ENCODE measurements around the gene NET1. TPM values are rescaled to one million over a fixed set of nuclear protein-coding genes. Genes with fewer than 3 reads are reported as not detected.
A peak's percentile ranks its signal among the peaks of the same experiment; 100 is the strongest.

NET1 gene
- total RNA-seq, 1 donor from 2014 or later = 57.7 TPM

GRCh38 chr10:5477948-5478693 is 65.8 kb downstream of the NET1 start:
- peak overlapping the region; percentile 17 for H3K4me3 Mint-ChIP-seq (ENCODE audit: unreplicated experiment)
- peaks cover 2% of the 10 kb centered on the region for H3K27me3 Mint-ChIP-seq (ENCODE audit: unreplicated experiment)
- DNase-seq (ENCODE audit: low spot score) = no peak
- no peak for TF ChIP-seq CTCF (IDR thresholded peaks at IDR 0.05; ENCODE audit: unreplicated experiment)
- H3K36me3 Mint-ChIP-seq (ENCODE audit: low read depth, unreplicated experiment) = peaks cover 7% of the 10 kb centered on the region
- H3K27ac Mint-ChIP-seq (ENCODE audit: unreplicated experiment) = no peak overlapping the region
- no peaks in the 10 kb centered on the region for H3K9me3 Mint-ChIP-seq (ENCODE audit: unreplicated experiment)
- peaks cover 28% of the 10 kb centered on the region for H3K4me1 Mint-ChIP-seq (ENCODE audit: unreplicated experiment)

DNA sequence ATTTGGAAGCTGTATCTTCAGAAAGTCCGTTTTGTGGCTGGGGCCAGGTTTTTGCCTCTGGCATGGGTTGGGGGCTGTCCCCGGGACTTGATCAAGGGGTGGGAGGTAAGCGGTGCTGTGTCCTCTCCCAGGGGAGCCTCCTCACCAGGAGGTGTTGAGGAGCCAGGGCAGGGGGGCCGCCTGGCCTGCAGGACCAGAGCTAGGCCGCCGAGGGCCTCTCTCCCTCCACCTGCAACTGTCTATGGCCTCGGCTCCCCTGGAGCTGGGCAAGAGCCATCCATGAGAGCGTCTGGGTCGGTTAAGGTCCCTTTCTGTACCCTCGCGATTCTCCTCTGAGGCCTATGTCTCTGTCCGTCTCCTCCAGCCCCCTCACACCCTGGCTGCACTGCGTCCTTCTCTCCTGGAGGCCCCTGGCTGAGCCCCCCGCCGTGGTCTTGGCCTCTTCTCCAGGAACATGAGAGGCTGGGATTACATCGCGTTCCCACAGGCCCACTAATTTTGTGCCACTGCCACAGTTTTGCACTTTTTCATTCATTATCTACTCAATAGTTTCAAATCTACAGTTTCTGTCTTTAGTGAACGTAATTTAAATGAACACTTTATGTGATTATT is 66.4 kb downstream of the NET1 start:
- no peak for DNase-seq (ENCODE audit: low spot score)
- no peak overlapping the region for H3K4me3 Mint-ChIP-seq (ENCODE audit: unreplicated experiment)
- no peak for TF ChIP-seq CTCF (IDR thresholded peaks at IDR 0.05; ENCODE audit: unreplicated experiment)
- peaks cover 2% of the 10 kb centered on the region for H3K27me3 Mint-ChIP-seq (ENCODE audit: unreplicated experiment)
- no peaks in the 10 kb centered on the region for H3K9me3 Mint-ChIP-seq (ENCODE audit: unreplicated experiment)
- H3K36me3 Mint-ChIP-seq (ENCODE audit: low read depth, unreplicated experiment) = peaks cover 7% of the 10 kb centered on the region
- peaks cover 28% of the 10 kb centered on the region for H3K4me1 Mint-ChIP-seq (ENCODE audit: unreplicated experiment)
- peak overlapping the region; percentile 64 for H3K27ac Mint-ChIP-seq (ENCODE audit: unreplicated experiment)

GRCh38 chr10:5479481-5480161 is 67.3 kb downstream of the NET1 start:
- DNase-seq (ENCODE audit: low spot score) = no peak
- TF ChIP-seq CTCF (IDR thresholded peaks at IDR 0.05; ENCODE audit: unreplicated experiment) = no peak
- peak overlapping the region; percentile 64 for H3K27ac Mint-ChIP-seq (ENCODE audit: unreplicated experiment)
- H3K4me3 Mint-ChIP-seq (ENCODE audit: unreplicated experiment) = no peak overlapping the region
- H3K9me3 Mint-ChIP-seq (ENCODE audit: unreplicated experiment) = no peaks in the 10 kb centered on the region
- H3K36me3 Mint-ChIP-seq (ENCODE audit: low read depth, unreplicated experiment) = peaks cover 7% of the 10 kb centered on the region
- H3K27me3 Mint-ChIP-seq (ENCODE audit: unreplicated experiment) = peaks cover 2% of the 10 kb centered on the region
- H3K4me1 Mint-ChIP-seq (ENCODE audit: unreplicated experiment) = peaks cover 28% of the 10 kb centered on the region

DNA sequence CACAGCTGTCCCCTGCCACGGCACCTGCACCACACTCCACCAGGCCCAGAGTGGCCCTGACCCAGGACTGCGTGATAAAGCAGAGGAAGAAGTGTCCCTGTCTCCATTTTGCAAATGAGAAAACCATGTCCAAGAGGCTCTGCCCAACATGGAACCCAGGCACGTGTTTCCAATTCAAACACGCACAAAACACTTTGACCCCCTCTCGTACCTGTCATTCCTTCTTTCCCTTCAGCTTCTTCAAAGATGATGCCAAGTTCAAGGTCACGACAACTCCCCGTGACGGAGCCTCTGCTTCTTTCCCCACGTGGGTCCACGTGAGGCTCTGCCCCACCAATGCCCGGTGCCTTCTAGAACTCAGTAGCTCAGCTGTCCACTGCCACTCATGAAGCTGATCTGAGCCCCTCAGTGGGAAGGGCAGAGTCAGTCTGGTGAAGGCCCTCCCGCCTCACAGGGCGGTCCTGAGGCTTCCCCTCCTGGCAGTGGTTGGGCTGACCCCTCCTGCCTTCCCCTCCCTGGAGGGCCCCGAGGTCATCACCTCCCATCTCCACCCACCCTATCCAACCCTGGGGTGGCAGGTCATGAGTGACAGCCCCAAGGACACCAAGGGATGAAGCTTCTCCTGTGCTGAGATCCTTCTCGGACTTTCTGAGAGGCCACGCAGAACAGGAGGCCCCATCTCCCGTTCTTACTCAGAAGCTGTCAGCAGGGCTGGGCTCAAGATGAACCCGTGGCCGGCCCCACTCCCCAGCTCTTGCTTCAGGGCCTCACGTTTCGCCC is 68.0 kb downstream of the NET1 start:
- no peak overlapping the region for H3K4me3 Mint-ChIP-seq (ENCODE audit: unreplicated experiment)
- H3K4me1 Mint-ChIP-seq (ENCODE audit: unreplicated experiment) = peaks cover 28% of the 10 kb centered on the region
- DNase-seq (ENCODE audit: low spot score) = no peak
- no peaks in the 10 kb centered on the region for H3K9me3 Mint-ChIP-seq (ENCODE audit: unreplicated experiment)
- peaks cover 2% of the 10 kb centered on the region for H3K27me3 Mint-ChIP-seq (ENCODE audit: unreplicated experiment)
- peak overlapping the region; percentile 18 for H3K27ac Mint-ChIP-seq (ENCODE audit: unreplicated experiment)
- TF ChIP-seq CTCF (IDR thresholded peaks at IDR 0.05; ENCODE audit: unreplicated experiment) = no peak
- peaks cover 7% of the 10 kb centered on the region for H3K36me3 Mint-ChIP-seq (ENCODE audit: low read depth, unreplicated experiment)

All from endothelial cell (in vitro differentiated cells).